GM19035 (cell line): ENCODE data around the gene HEXB.
"Not testable (repeated sequence)": the region's sequence is repeated elsewhere in the genome, so short reads cannot be mapped to it uniquely, and the experiment has no call there.

Source experiments
- ATAC-seq: cut with Tn5 transposase; IDR thresholded peaks from one replicate; pipeline ENCODE4 v1.9.1; 2021; ENCODE audit not compliant: unreplicated experiment

HEXB gene

DNA sequence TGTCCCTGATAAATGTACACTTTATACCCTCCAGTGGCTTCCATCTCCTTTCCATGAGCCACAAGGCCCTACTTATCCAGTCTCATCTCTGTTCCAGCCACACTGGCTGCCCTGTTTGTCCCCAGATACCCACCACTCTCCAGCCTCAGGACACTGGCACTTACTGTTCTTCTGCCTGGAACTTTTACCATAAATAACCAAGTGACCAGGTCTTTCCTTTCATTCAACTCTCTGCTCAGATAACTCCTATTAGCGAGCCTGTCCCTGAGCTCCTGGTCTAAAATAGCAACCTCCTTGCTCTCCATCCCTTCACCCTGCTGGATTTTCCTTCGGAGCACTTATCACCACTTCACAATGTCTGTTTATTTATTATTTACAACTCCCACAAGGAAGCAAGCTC, 27.9 kb upstream of the HEXB start:
- no peak for ATAC-seq

GRCh38 chr5:74659172-74659571, 25.9 kb upstream of the HEXB start:
- ATAC-seq, result no peak

DNA sequence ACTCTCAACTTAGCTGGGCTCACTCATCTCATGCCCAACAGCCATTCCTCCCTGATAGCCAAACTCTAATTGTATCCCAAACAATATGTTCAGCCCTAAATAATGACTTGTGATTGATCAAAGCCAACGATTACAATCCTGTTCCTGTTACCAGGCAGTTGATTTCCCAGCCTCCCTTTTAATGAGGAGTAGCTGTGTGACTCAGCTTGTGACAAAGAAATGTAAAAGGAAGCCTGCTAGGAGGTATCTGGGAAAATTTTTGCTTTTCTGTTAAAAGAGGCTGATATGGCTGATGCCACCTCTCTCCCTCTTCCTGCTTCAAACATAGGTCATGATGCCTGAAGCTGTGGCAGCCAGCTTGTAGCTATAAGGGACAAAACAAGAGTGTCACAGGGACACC, 24.9 kb upstream of the HEXB start:
- ATAC-seq, result no peak

DNA sequence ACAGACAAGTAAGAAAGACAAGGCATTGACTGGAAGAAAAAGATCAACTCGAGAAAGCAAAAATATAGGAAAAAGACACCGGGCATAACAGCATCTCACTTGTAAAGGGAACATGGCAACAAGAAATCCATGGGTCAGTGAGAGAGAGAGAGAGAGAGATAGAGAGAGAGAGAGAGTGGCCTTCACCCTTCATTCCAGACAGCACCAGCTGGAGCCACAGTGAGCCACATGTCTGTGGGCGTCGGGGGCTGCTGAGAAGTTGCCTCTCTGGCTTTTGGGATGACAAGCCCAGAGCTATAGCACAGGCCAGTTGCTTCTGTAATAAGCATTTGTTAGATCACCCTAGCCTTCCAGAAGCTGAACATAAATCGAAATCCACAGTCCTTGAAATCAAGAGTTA, 24.2 kb upstream of the HEXB start:
- ATAC-seq, result no peak

DNA sequence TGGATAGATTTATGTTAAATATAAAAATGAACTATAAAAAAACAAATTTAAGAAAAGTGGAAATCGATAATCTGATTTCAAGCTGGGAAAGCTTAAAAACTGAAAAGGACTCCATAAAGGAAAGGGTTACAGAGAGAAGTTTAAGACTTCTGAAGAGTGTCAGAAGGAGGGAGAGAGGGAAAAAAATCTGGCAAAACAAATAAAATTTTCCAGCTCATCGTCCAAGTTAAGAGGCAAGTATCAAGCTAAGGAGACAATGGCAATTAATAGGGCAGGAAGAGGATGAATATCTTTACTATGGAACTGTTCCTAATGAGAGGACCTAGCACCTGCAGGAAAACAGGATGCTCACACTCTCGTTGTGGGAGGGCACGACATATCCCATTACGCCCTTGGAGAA, 20.5 kb upstream of the HEXB start:
- no peak for ATAC-seq

GRCh38 chr5:74665273-74665672, 19.8 kb upstream of the HEXB start:
- ATAC-seq, result no peak

GRCh38 chr5:74665816-74666215, 19.2 kb upstream of the HEXB start:
- ATAC-seq, result no peak

- ATAC-seq, result no peak
These were observed 17.6 kb upstream of the HEXB start for GRCh38 chr5:74667396-74667795.

- ATAC-seq, result no peak
These were observed 15.2 kb upstream of the HEXB start for GRCh38 chr5:74669821-74670220.

DNA sequence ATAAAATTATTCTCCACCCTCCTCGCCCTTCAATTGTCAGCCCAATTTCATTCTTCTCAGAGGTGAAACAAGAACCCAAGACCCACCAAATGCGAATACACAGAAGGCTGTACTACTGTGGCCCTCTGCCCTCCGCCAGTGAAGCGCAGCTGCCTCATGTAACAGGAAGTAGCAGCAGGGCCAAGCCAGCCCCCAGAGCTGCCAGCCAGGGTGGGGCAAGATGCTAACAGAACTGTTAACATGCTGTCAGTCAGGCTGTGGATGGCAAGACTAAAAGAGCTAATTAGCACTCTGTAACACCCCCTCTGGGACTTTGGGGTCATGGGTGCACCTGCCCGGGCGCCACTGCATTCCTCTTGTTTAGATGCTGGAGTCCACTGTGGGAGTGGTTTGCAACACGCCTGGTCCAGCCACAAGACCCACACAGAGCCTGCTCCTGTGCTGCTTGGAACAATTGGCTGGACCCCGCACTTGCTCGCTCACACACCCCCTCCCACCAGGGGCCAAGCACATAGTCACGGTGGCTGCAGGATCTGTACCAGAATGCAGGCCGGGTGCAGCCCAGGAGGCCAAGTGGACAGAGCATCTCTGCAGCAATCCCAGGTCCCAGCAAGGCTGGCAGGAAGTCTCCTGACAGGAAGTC, 14.5 kb upstream of the HEXB start:
- ATAC-seq, result no peak

GRCh38 chr5:74672215-74672877, 12.7 kb upstream of the HEXB start:
- ATAC-seq, result no peak

DNA sequence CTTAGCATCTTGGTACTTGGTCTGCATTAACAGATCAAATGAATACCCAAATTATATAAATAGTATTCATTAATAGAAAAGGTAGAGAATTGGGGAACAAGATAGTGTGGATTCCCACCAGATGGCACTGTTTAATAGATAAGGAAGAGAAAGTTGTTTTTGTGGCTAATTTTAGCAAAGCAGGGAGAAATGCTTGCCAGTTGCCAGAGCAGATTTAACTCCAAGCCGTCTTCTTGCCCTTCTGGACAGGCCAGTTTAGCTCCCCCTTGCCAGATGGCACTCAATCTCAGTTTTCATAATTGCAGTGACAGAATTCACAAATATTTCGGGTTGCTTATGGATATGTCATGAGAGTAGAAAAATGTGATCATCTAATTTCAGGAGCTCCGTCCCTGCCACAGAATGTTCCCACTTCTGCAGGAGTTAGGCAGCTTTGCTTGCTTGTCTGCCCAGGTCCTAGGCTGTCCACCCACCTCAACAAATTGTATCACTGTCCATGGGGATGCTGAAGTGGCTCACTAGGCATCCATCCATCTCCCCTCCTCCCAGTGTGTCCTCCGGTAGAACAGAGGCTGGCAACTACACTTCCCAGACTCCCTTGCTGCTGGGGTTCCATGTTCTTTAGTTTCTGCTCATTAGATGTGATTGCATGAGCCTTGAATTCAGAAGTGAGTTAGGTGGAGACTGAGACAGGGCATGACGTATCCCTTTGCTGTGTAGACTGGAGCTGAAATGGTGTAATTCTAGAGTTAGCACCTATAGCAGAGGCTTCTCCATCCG, 11.8 kb upstream of the HEXB start:
- ATAC-seq, result no peak

DNA sequence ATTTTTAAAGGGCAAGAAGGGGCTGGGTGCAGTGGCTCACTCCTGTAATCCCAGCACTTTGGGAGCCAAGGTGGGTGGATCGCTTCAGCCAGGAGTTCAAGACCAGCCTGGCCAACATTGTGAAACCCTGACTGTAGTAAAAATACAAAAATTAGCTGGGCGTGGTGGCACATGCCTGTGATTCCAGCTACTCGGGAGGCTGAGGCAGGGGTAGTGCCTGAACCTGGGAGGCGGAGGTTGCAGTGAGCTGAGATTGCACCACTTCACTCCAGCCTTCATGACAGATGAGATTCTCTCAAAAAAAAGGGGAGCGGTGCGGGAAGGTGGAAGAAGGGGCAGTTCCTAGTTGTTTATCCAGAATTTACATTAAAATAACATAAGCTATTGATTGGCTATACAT, 8.6 kb upstream of the HEXB start:
- not testable (repeated sequence) for ATAC-seq

DNA sequence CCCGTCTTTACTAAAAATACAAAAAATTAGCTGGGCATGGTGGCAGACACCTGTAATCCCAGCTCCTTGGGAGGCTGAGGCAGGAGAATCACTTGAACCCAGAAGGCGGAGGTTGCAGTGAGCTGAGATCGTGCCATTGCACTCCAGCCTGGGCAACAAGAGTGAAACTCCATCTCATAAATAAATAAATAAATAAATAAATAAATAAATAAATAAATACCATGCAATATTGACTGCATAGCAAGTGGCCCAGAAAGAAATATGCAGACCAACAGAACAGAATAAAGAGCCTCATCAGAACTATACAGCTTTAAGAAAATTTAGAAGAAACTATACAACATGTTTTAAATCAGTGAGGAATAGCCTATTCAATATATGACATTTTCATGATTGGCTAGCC, 6.9 kb upstream of the HEXB start:
- not testable (repeated sequence) for ATAC-seq

GRCh38 chr5:74679300-74679699, 5.7 kb upstream of the HEXB start:
- ATAC-seq, result not testable (repeated sequence)

DNA sequence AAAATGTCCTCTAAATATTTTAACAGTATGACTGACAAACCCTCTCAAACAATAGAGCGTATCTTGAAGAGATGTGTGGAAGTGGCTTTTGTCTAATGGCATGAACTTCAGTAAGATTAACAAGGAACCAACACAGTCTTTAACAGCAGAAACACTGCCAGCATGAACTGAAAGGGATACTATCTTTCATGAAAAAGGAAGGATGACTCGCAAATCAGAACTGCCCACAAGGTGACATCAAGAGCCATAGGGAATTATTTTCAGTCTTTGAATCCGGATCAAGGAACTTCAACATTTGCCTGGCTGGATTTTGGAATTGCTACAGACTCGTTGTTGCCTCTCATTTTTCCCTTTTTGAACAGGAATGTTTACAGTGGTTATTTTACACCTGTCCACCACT, 5.1 kb upstream of the HEXB start:
- no peak for ATAC-seq

- peak; percentile 55 for ATAC-seq
These were observed 1.1 kb downstream of the HEXB start for GRCh38 chr5:74685979-74686631.

DNA sequence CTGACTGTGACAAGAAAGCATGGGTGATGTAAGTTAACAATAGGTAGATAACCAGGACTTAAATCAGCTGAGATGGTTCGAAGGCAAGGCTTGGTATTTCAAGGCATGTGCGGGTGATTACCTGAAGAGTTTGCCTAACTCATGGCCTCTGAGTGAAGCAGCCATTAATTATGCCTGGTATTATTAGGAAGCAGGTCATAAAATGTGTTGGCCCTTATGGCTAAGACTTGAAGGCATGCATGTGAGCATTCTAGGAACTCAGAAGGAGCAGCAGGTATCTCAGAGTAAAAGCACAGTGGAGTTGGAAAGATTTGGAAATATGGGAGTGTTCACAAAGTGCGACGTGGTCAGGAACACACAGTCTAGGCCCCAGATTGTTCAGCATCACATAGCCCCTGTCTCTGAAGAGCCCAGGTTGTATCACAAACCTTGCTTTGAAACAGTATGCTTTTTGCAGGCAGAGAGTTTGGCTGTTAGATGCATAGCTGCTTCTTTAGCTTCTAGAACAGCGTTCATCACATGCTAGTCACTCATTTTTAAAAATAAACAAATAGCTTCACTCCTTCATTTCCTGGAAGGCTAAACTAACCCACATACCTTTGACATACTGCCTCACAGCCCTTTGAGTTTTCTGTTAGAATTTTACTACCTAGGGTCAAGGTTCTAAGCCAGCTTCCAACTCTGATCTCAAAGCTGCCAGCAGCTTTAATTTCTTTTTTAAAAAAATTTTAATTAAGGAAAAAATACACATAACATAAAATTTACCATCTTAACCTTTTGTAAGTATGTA, 2.1 kb downstream of the HEXB start:
- no peak for ATAC-seq

- no peak for ATAC-seq
These were observed 8.2 kb downstream of the HEXB start for GRCh38 chr5:74693191-74693590.

DNA sequence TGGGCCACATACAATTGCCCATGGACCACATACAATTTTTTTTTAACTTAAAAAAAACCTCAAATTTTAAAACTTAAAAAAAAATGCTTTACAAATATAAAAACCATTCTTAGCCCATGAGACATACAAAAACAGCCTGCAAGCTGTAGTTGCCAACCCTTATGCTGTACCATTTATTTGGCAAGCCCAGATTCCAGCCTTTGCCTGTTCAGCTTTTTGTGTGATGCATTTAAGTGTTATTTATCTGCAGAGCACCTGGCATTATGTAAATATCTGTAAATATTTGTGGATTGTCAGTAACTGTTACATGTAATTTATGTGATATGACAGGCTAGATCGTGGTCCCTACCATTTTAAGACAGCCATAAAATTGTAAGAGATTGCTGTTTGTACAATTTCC, 32.6 kb downstream of the HEXB start:
- ATAC-seq, result no peak

DNA sequence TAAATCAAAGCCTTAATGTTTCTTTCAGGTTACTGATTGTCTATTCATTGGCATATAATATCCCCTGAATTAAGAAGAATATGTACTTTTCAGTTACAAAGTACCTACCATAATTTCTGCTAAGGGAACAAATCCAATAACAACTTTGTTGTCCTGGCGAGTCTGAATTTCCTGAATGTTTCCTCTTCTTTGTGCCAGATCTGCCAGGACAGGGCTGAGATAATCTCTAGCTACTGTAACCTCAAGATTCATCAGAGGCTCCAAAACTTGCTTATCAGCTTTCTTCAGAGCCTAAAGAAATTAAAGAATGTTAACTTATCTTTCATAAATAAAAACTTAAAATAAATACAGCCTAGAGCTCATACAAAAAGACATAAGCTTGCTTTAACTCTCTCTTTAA, 37.2 kb downstream of the HEXB start:
- no peak for ATAC-seq
